Parathyroid adenoma (tissue), 2 donors: ENCODE results near the gene SLC12A7.

Experiments
- H2AFZ ChIP-seq: fragments of 300-600 bp; sonication (generic); one replicate; pipeline ENCODE4 v1.7.0; 2017; ENCODE audit warnings: antibody characterized with exemption, mild to moderate bottlenecking
- H3K27ac ChIP-seq: fragments of 300-600 bp; sonication (generic); one replicate; pipeline ENCODE4 v1.7.0; 2017
- H3K27me3 ChIP-seq: fragments of 300-600 bp; sonication (generic); one replicate; pipeline ENCODE4 v1.7.0; 2017; ENCODE audit warnings: low read length; ENCODE audit not compliant: control insufficient read depth, insufficient read depth
- H3K36me3 ChIP-seq: fragments of 300-600 bp; sonication (generic); one replicate; pipeline ENCODE4 v1.7.0; 2017; ENCODE audit warnings: low read length; ENCODE audit not compliant: control insufficient read depth, insufficient read depth
- H3K4me1 ChIP-seq: fragments of 300-600 bp; sonication (generic); one replicate; pipeline ENCODE4 v1.7.0; 2017; ENCODE audit warnings: control low read depth
- H3K4me2 ChIP-seq: fragments of 300-600 bp; sonication (generic); one replicate; pipeline ENCODE4 v1.7.0; 2017; ENCODE audit warnings: low read length
- H3K4me3 ChIP-seq: fragments of 300-600 bp; sonication (generic); one replicate; pipeline ENCODE4 v1.7.0; 2017; ENCODE audit warnings: low read depth, low read length
- H3K79me2 ChIP-seq: fragments of 300-600 bp; sonication (generic); one replicate; pipeline ENCODE4 v1.7.0; 2017; ENCODE audit warnings: control low read depth
- H3K9ac ChIP-seq: fragments of 300-600 bp; sonication (generic); one replicate; pipeline ENCODE4 v1.7.0; 2017; ENCODE audit warnings: mild to moderate bottlenecking
- H3K9me3 ChIP-seq: fragments of 300-600 bp; sonication (generic); one replicate; pipeline ENCODE4 v1.7.0; 2017; ENCODE audit warnings: low read length; ENCODE audit not compliant: control insufficient read depth
- TF ChIP-seq, protein P1 (sequence below): fragments of 300-600 bp; sonication (generic); IDR thresholded peaks from one replicate; pipeline ENCODE4 v1.7.0; 2017; ENCODE audit warnings: antibody characterized with exemption, mild to moderate bottlenecking
- donor health status: primary hyperparathyroidism.

SLC12A7 gene

GRCh38 chr5:1051366-1051720, 60.5 kb downstream of the SLC12A7 start:
- Histone ChIP-seq H3K36me3 (no peaks in the 10 kb centered on the region), H3K27ac (no peak overlapping the region), H3K9me3 (no peaks in the 10 kb centered on the region), H3K4me3 (no peak overlapping the region), H3K79me2 (no peaks in the 10 kb centered on the region), H2AFZ (no peak overlapping the region), H3K9ac (no peak overlapping the region), H3K4me1 (no peaks in the 10 kb centered on the region), H3K4me2 (no peak overlapping the region), H3K27me3 (no peaks in the 10 kb centered on the region)
- TF ChIP-seq, protein P1, sequence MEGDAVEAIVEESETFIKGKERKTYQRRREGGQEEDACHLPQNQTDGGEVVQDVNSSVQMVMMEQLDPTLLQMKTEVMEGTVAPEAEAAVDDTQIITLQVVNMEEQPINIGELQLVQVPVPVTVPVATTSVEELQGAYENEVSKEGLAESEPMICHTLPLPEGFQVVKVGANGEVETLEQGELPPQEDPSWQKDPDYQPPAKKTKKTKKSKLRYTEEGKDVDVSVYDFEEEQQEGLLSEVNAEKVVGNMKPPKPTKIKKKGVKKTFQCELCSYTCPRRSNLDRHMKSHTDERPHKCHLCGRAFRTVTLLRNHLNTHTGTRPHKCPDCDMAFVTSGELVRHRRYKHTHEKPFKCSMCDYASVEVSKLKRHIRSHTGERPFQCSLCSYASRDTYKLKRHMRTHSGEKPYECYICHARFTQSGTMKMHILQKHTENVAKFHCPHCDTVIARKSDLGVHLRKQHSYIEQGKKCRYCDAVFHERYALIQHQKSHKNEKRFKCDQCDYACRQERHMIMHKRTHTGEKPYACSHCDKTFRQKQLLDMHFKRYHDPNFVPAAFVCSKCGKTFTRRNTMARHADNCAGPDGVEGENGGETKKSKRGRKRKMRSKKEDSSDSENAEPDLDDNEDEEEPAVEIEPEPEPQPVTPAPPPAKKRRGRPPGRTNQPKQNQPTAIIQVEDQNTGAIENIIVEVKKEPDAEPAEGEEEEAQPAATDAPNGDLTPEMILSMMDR = no peak

- no peak overlapping the region for H3K4me3 ChIP-seq
- H3K79me2 ChIP-seq = no peaks in the 10 kb centered on the region
- no peak overlapping the region for H3K4me2 ChIP-seq
- no peaks in the 10 kb centered on the region for H3K9me3 ChIP-seq
- no peak overlapping the region for H3K27ac ChIP-seq
- H3K9ac ChIP-seq = no peak overlapping the region
- no peaks in the 10 kb centered on the region for H3K4me1 ChIP-seq
- TF ChIP-seq, protein P1 = no peak
- no peaks in the 10 kb centered on the region for H3K27me3 ChIP-seq
- no peak overlapping the region for H2AFZ ChIP-seq
- no peaks in the 10 kb centered on the region for H3K36me3 ChIP-seq
These were observed 61.2 kb downstream of the SLC12A7 start for GRCh38 chr5:1050423-1051365.

DNA sequence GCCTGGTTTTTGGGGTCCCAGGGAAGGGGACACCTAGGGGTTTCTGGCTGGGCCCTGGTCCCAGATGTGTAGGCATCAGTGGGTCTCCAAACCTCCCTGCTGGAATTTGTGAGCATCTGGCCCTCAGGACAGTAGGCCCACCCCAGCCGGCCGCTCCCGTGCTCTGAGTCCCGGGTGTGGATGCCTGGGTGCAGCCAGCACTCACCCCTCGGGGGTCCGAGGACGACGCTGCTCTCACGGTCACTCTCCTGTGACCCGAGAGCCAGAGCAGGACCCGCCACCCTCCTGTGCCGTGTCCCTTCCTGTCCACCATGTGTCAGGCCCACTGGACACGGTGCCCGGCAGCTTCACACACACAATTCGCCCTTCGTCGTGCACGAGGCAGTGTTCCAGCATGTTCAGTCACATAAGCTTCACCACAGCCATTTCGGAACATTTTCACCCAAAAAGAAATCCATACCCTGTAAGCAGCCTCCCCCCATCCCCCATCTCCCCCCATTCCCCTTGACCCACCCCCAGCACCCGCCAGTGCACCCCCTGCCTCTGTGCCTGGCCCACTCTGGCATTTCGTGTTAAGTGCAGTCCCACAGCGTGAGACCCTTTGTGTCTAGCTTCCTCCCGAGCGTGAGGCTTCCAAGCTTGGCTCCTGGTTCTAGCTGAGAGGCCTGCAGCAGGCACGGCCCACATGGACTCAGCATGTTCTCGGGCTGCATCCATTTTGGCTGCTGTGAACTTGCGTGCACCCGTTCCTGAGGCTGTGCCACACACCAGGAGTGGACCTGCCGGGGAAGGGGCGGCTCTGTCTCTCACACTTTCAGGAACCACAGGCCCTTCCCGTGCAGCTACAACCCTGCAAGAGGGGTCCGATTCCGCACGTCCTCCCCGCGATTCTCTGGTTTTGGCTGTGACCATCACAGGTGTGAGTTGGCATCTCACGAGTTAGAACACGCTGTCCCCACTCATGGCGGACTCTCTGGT, 62.7 kb downstream of the SLC12A7 start:
- Histone ChIP-seq H3K4me3 (no peak overlapping the region), H3K9me3 (no peaks in the 10 kb centered on the region), H3K27ac (no peak overlapping the region), H3K4me2 (no peak overlapping the region), H3K36me3 (no peaks in the 10 kb centered on the region), H3K27me3 (no peaks in the 10 kb centered on the region), H3K9ac (no peak overlapping the region), H2AFZ (no peak overlapping the region), H3K4me1 (no peaks in the 10 kb centered on the region), H3K79me2 (no peaks in the 10 kb centered on the region)
- TF ChIP-seq, protein P1 = no peak

DNA sequence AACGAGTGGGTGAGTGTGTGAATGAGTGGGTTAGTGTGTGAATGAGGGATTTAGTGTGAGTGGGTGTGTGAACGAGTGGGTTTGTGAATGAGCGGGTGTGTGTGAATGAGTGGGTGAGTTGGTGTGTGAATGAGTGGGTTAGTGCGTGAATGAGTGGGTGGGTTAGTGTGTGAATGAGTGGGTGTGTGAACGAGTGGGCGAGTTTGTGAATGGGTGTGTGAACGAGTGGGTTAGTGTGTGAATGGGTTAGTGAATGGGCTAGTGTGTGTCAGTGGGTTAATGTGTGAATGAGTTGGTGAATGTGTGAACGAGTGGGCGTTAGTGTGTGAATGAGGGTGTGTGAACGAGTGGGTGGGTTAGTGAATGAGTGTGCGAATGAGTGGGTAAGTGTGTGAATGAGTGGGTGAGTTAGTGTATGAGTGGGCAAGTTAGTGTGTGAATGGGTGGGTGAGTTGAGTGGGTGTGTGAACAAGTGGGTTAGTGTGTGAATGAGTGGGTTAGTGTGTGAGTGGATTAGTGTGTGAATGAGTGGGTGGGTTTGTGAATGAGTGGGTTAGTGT, 63.6 kb downstream of the SLC12A7 start:
- H3K9me3 ChIP-seq = no peaks in the 10 kb centered on the region
- H3K79me2 ChIP-seq = no peaks in the 10 kb centered on the region
- H3K9ac ChIP-seq = no peak overlapping the region
- TF ChIP-seq, protein P1 = no peak
- H3K27ac ChIP-seq = no peak overlapping the region
- no peaks in the 10 kb centered on the region for H3K4me1 ChIP-seq
- H3K27me3 ChIP-seq = no peaks in the 10 kb centered on the region
- H3K36me3 ChIP-seq = no peaks in the 10 kb centered on the region
- H3K4me3 ChIP-seq = no peak overlapping the region
- H3K4me2 ChIP-seq = no peak overlapping the region
- no peak overlapping the region for H2AFZ ChIP-seq
